ENCODE measurements around the gene PDE8A. TPM values are rescaled to one million over a fixed set of nuclear protein-coding genes. Genes with fewer than 3 reads are reported as not detected.

The PDE8A gene
- total and polyA plus RNA-seq, 2 experiments from 2014 or later: 5.6 to 7.5 TPM

DNA sequence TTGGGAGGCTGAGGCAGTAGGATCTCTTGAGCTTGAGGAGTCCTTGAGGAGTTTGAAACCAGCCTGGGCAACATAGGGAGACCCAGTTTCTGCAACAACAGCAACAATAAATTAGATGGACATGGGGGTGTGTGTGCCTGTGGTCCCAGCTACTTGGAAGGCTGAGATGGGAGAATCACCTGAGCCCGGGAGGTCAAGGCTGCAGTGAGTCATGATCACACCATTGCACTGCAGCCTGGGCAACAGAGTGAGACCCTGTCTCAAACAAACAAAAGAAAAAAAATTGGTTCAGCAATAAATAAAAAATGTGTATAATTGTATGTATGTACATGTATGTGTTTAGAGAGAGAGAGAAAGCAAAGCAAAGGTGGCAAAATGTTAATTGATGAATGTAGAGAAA is 83.1 kb downstream of the PDE8A start:
- Histone ChIP-seq H3K4me1 (ENCODE audit: insufficient read depth) (no peaks in the 10 kb centered on the region), H3K36me3 (ENCODE audit: insufficient read depth) (no peaks in the 10 kb centered on the region), H2AFZ (no peak overlapping the region), H3K27ac (ENCODE audit: low read depth) (no peak overlapping the region), H3K4me3 (no peak overlapping the region), H3K27me3 (ENCODE audit: insufficient read depth) (no peaks in the 10 kb centered on the region), H3K9me2 (ENCODE audit: insufficient read depth) (no peaks in the 10 kb centered on the region), H4K20me1 (replicated peaks; ENCODE audit: insufficient read depth) (no peaks in the 10 kb centered on the region; the same call in 1 of the 2 replicates), H3K4me2 (no peak overlapping the region), H3F3A (replicated peaks; ENCODE audit: low read depth) (no peaks in the 10 kb centered on the region), H3K79me2 (replicated peaks; ENCODE audit: insufficient read depth) (peaks cover 5% of the 10 kb centered on the region; the same call in 1 of the 2 replicates)
- TF ChIP-seq JUNB (IDR thresholded peaks at IDR 0.05; ENCODE audit: unreplicated experiment) (no peak), NANOG (IDR thresholded peaks at IDR 0.05; ENCODE audit: borderline replicate concordance) (no peak), ZNF462 (CRISPR knock-in tag; IDR thresholded peaks at IDR 0.05) (no peak), EZH2 (IDR thresholded peaks at IDR 0.05; ENCODE audit: low read depth, unreplicated experiment) (no peak), EZH2phosphoT487 (IDR thresholded peaks at IDR 0.05; ENCODE audit: unreplicated experiment) (no peak), STAT1 (IDR thresholded peaks at IDR 0.05; ENCODE audit: unreplicated experiment) (no peak), ZNF331 (CRISPR knock-in tag; IDR thresholded peaks at IDR 0.05; ENCODE audit: low read depth) (no peak), ZNF114 (CRISPR knock-in tag; IDR thresholded peaks at IDR 0.05) (no peak), CREB1 (CRISPR knock-in tag; IDR thresholded peaks at IDR 0.05; ENCODE audit: low read depth) (no peak), POLR2AphosphoS5 (IDR thresholded peaks at IDR 0.05; ENCODE audit: low read depth) (no peak)
- TF ChIP-seq, protein P1, sequence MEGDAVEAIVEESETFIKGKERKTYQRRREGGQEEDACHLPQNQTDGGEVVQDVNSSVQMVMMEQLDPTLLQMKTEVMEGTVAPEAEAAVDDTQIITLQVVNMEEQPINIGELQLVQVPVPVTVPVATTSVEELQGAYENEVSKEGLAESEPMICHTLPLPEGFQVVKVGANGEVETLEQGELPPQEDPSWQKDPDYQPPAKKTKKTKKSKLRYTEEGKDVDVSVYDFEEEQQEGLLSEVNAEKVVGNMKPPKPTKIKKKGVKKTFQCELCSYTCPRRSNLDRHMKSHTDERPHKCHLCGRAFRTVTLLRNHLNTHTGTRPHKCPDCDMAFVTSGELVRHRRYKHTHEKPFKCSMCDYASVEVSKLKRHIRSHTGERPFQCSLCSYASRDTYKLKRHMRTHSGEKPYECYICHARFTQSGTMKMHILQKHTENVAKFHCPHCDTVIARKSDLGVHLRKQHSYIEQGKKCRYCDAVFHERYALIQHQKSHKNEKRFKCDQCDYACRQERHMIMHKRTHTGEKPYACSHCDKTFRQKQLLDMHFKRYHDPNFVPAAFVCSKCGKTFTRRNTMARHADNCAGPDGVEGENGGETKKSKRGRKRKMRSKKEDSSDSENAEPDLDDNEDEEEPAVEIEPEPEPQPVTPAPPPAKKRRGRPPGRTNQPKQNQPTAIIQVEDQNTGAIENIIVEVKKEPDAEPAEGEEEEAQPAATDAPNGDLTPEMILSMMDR (conservative IDR thresholded peaks at IDR 0.05; ENCODE audit: low read depth in 2 of 2): no peak
- TF ChIP-seq, protein P2, sequence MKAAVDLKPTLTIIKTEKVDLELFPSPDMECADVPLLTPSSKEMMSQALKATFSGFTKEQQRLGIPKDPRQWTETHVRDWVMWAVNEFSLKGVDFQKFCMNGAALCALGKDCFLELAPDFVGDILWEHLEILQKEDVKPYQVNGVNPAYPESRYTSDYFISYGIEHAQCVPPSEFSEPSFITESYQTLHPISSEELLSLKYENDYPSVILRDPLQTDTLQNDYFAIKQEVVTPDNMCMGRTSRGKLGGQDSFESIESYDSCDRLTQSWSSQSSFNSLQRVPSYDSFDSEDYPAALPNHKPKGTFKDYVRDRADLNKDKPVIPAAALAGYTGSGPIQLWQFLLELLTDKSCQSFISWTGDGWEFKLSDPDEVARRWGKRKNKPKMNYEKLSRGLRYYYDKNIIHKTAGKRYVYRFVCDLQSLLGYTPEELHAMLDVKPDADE (IDR thresholded peaks at IDR 0.05): no peak
- TF ChIP-seq, protein P3, sequence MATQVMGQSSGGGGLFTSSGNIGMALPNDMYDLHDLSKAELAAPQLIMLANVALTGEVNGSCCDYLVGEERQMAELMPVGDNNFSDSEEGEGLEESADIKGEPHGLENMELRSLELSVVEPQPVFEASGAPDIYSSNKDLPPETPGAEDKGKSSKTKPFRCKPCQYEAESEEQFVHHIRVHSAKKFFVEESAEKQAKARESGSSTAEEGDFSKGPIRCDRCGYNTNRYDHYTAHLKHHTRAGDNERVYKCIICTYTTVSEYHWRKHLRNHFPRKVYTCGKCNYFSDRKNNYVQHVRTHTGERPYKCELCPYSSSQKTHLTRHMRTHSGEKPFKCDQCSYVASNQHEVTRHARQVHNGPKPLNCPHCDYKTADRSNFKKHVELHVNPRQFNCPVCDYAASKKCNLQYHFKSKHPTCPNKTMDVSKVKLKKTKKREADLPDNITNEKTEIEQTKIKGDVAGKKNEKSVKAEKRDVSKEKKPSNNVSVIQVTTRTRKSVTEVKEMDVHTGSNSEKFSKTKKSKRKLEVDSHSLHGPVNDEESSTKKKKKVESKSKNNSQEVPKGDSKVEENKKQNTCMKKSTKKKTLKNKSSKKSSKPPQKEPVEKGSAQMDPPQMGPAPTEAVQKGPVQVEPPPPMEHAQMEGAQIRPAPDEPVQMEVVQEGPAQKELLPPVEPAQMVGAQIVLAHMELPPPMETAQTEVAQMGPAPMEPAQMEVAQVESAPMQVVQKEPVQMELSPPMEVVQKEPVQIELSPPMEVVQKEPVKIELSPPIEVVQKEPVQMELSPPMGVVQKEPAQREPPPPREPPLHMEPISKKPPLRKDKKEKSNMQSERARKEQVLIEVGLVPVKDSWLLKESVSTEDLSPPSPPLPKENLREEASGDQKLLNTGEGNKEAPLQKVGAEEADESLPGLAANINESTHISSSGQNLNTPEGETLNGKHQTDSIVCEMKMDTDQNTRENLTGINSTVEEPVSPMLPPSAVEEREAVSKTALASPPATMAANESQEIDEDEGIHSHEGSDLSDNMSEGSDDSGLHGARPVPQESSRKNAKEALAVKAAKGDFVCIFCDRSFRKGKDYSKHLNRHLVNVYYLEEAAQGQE (IDR thresholded peaks at IDR 0.05; ENCODE audit: unreplicated experiment): no peak
- DNase-seq (ENCODE audit: low spot score): no peak
- peaks cover 3% of the 10 kb centered on the region; the same call in 2 of the 3 replicates for H3K9me3 Mint-ChIP-seq
- H3K36me3 Mint-ChIP-seq (ENCODE audit: low read depth): peaks cover 4% of the 10 kb centered on the region; the same call in 2 of the 3 replicates
- ATAC-seq: no peak
- peaks cover 3% of the 10 kb centered on the region for H3K27me3 Mint-ChIP-seq (ENCODE audit: insufficient read depth, low read depth, poor library complexity)
- H3K4me3 Mint-ChIP-seq: no peak overlapping the region
- H3K4me1 Mint-ChIP-seq: no peaks in the 10 kb centered on the region; the same call in 2 of the 3 replicates
- H3K27ac Mint-ChIP-seq: no peak overlapping the region
